NOMO-1 treated with DMSO at 0.1 percent for 48 hours (cell line): ENCODE data around the gene HIPK3.
"Not testable (repeated sequence)": the region's sequence is repeated elsewhere in the genome, so short reads cannot be mapped to it uniquely, and the experiment has no call there.

Experiments
- DNase-seq: peaks from one replicate; lab custom pipeline; 2025; ENCODE audit not compliant: unreplicated experiment; lab: John Stamatoyannopoulos, UW

Gene HIPK3

GRCh38 chr11:33258631-33259205, 1.5 kb downstream of the HIPK3 start:
- DNase-seq, result peak; percentile 62

- no peak for DNase-seq
Observed at GRCh38 chr11:33259869-33260268, 2.7 kb downstream of the HIPK3 start.

GRCh38 chr11:33261350-33261749, 4.2 kb downstream of the HIPK3 start:
- not testable (repeated sequence) for DNase-seq

- peak; percentile 30 for DNase-seq
Observed at GRCh38 chr11:33262011-33262645, 4.9 kb downstream of the HIPK3 start.

GRCh38 chr11:33263549-33263948, 6.4 kb downstream of the HIPK3 start:
- peak; percentile 89 for DNase-seq

DNA sequence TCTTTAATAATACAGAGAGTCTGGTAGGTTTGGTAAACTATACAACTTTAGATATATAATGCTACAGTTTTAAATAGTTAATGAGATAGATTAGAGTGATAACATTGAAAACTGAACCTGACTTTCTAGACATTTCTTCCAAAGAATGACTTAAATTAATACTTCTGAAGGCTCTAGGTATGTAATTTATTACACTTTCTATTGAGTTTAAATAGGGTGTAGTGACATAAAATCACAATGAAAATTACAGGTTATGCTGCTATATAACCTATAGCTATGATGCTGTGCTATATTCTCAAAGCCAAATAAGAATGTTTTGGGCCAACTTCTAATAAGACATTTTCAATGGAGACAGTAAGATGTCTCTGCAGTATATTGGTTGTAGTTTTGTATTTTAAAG, 7.7 kb downstream of the HIPK3 start:
- DNase-seq, result no peak

DNA sequence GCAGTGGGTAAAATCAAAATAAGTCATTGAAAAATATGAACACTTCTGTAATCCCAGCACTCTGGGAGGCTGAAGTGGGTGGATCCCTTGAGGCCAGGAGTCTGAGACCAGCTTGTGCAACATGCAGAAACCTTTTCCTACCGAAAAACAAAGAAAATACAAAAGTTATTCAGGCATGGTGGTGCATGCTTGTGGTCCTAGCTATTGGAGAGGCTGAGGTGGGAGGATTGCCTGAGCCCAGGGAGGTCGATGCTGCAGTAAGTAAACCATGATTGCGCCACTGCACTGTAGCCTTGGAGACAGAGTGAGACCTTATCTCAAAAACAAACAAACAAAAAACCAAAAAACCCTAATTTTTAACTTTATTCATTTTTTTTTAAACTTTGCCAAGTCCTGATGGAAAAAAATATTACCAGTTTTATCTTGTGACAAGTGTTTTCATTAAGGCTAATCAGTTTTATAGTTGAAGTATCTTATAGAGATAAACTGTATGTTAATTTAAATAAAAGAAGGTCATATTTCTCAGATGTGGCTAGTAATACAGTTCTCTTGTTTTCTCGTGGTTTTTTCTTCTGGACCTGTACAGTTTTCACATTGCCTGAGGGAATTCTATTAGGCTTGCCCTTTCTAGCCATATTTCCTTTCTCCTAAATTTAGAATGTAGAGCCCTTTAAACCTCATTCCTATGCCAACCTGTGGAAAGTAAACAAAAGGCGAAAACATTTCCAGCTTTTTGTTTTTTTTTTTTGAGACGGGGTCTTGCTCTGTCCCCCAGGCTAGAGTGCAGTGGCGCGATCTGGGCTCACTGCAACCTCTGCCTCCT, 9.4 kb downstream of the HIPK3 start:
- DNase-seq, result peak; percentile 45

DNA sequence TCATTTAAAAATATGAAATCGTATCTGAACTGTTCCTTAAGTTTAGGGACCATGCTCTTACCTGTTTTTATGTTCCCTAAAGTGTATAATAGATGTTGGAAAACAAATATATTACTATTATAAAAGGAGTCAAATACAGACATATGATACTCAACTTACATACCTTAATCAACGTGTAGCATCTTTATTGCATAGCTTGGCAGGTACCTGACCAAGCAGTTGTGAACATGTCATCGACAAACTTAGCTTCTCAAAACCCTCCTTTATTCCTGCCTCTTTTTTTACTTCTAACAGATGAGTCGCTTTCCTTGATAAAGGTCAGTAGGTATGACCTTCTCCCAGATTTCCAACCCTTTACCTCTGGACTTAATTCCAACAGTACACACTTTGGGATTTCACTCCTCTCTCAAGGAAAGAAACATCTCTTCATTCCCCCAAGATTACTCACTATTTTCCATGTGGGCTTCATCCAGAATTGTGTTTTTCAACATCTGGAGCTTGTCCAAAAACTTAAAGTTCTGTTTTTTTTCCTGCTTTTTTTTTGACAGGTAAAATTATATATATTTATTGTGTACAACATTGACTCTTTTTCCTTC, 11.9 kb downstream of the HIPK3 start:
- DNase-seq, result no peak

DNA sequence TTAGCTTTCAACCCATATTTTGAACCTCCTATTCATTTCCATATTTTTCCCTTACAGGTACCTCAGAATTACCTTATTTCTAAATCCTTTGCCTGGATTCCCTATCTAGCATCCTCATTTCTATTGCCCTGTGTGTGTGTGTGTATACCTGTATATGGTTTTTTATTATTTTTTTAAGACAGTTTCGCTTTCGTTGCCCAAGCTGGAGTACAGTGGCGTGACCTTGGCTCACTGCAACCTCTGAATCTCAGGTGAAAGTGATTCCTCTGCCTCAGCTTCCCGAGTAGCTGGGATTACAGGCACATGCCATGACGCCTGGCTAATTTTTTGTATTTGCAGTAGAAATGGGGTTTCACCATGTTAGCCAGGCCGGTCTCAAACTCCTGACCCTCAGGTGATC, 12.6 kb downstream of the HIPK3 start:
- DNase-seq, result no peak

GRCh38 chr11:33271059-33271458, 13.9 kb downstream of the HIPK3 start:
- DNase-seq, result no peak

- no peak for DNase-seq
Observed at GRCh38 chr11:33272338-33273107, 15.3 kb downstream of the HIPK3 start.

GRCh38 chr11:33273656-33274055, 16.5 kb downstream of the HIPK3 start:
- no peak for DNase-seq

DNA sequence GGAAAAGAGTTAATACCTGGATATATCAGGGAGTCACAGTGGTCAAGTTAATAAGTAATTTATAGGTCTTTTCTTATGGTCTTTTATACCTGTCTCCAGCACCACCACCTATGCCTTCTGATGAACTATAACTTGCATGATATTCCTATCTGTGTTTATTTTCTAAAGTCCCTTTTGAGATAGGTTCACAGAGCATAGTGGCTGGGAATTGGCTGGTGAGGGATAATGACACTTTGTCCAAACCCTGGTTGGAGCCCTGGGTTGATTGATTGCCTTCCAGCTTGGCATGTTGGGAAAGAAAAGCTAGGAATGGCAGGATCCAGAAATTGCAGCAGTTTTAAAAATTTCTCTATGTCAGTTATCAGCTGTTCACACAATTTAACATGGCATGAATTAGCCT, 23.2 kb downstream of the HIPK3 start:
- no peak for DNase-seq

- DNase-seq, result no peak
Observed at GRCh38 chr11:33281758-33282157, 24.6 kb downstream of the HIPK3 start.

DNA sequence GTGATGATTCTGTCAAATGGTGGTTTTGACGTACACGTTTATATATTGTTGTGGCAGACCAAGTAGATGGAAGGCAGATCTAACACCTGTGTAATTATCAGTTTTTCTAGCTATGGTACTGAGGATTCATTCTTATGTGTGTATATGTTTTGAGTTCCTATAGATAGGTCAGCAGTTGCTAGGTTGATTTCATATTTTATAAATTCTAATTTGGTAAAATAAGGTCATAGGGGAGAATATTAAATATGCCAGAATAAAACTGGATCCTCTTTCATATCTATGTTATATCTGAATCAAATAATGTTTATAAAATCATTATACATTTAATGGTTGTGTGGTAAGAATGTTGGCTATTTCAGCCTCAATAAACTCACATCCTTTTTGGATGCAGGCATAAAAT, 27.6 kb downstream of the HIPK3 start:
- no peak for DNase-seq

GRCh38 chr11:33290319-33290718, 33.1 kb downstream of the HIPK3 start:
- DNase-seq, result no peak

GRCh38 chr11:33291004-33291777, 34.0 kb downstream of the HIPK3 start:
- DNase-seq, result no peak

DNA sequence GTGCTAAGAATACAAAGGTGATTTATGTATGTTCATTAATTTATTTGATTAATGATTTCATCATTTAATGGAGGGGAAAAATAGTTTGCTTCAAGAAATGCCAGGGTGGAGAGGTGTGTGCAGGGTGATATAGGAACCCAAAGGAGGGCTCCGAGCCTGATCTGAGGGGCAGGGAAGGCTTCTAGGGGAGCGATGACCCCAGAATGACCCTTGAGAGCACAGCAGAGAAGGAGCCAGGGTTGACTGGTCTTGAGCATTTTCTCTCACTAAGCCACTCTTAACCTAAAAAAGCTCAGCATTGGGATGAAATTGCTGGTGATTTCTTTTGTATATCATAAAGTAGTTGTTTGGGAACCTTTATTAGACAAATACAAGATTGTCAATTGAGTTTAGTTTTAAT, 35.1 kb downstream of the HIPK3 start:
- no peak for DNase-seq

DNA sequence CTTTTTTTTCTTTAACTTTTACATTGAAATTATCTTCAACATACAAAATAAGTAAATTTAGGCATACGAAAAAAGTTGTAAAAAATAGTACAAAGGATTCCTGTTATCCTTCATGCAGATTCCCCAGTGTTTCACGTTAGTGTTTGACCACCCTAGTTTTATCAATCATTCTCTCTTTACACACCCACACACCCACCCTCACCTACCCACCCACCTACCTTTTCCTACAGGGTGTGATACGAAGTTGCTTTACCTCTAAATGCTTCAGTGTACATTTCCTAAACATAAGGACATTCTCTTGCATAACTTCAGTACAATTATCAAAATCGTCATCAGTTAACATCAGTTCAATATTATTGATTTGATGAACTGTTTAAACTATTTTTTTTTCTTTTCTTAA, 37.0 kb downstream of the HIPK3 start:
- no peak for DNase-seq

- DNase-seq, result no peak
Observed at GRCh38 chr11:33294797-33295196, 37.6 kb downstream of the HIPK3 start.
